Panc1 (cell line): ENCODE data around the gene ECI1. TPM values are rescaled to one million over a fixed set of nuclear protein-coding genes. Genes with fewer than 3 reads are reported as not detected.

Source experiments
- ATAC-seq: fragments of 200-7000 bp; cut with Tn5 transposase; 2 replicates; pipeline ENCODE4 v1.9.1; 2020; ENCODE audit warnings: mild to moderate bottlenecking, moderate library complexity
- BruUV-seq: library from RNA; stranded (reverse); fragments of 400-500 nt; replicated peaks from 2 replicates; lab custom pipeline; 2021; lab: Mats Ljungman, UMichigan
- CTCF ChIA-PET: fragments of 300-600 bp; sonication (Branson Sonifier 250); formaldehyde crosslinking; loops from one replicate; lab custom pipeline; 2022; ENCODE audit warnings: antibody characterized with exemption; lab: Charles Lee
- POLR2A ChIA-PET: fragments of 300-600 bp; sonication (Branson Sonifier 250); formaldehyde crosslinking; loops from one replicate; lab custom pipeline; 2022; ENCODE audit warnings: antibody characterized with exemption; lab: Charles Lee
- DNase-seq: peaks from one replicate; pipeline ENCODE4 v3.0.0-alpha.2; 2010; ENCODE audit warnings: low read depth, low spot score
- H3K27ac ChIP-seq: 2 replicates; pipeline ENCODE4 v1.5.1; 2011; ENCODE audit warnings: mild to moderate bottlenecking, low read length, inconsistent platforms
- H3K27me3 ChIP-seq: fragments of 200-500 bp; sonication (Bioruptor generic); 2 replicates; pipeline ENCODE4 v1.6.0; 2014; ENCODE audit warnings: low read length, inconsistent platforms; ENCODE audit not compliant: control insufficient read depth, insufficient read depth
- H3K36me3 ChIP-seq: fragments of 200-500 bp; sonication (Bioruptor generic); 2 replicates; pipeline ENCODE4 v1.5.1; 2014; ENCODE audit warnings: inconsistent platforms, mild to moderate bottlenecking, low read length, moderate library complexity; ENCODE audit not compliant: control insufficient read depth, insufficient read depth
- H3K4me1 ChIP-seq: 2 replicates; pipeline ENCODE4 v1.5.1; 2011; ENCODE audit warnings: inconsistent platforms, mild to moderate bottlenecking, low read length, moderate library complexity; ENCODE audit not compliant: control insufficient read depth, insufficient read depth
- H3K4me3 ChIP-seq, 2 experiments: 2 replicates each; pipeline ENCODE4 v1.5.1; 2011 to 2012; ENCODE audit warnings: low read depth in 2 of 2, low read length in 2 of 2, mild to moderate bottlenecking in 2 of 2, inconsistent platforms in 1 of 2, moderate library complexity in 1 of 2
- H3K9me3 ChIP-seq: fragments of 200-500 bp; sonication (Bioruptor generic); 2 replicates; pipeline ENCODE4 v1.5.1; 2014; ENCODE audit warnings: low read depth, mild to moderate bottlenecking, inconsistent platforms, low read length, moderate library complexity; ENCODE audit not compliant: control insufficient read depth, insufficient read depth
- CTCF ChIP-seq: fragments of 450-650 bp; IDR thresholded peaks from 2 replicates; pipeline ENCODE4 v1.5.1; 2017; ENCODE audit warnings: mild to moderate bottlenecking
- POLR2AphosphoS5 ChIP-seq: IDR thresholded peaks from 2 replicates; pipeline ENCODE4 v1.6.1; 2012; ENCODE audit warnings: mild to moderate bottlenecking, low read depth, low read length, moderate library complexity
- SIN3A ChIP-seq: IDR thresholded peaks from 2 replicates; pipeline ENCODE4 v1.6.1; 2012; ENCODE audit warnings: low read depth, mild to moderate bottlenecking, low read length, moderate library complexity, borderline replicate concordance; ENCODE audit not compliant: insufficient read depth
- TCF7L2 ChIP-seq: IDR thresholded peaks from 2 replicates; pipeline ENCODE4 v1.6.1; 2011; ENCODE audit warnings: mild to moderate bottlenecking, low read depth, low read length, inconsistent platforms
- in situ Hi-C: cut with HindIII; loops from 2 replicates; pipeline ENCODE4 v1.10.0; 2016; ENCODE audit warnings: low sequenced_read_pairs, low pct_unique_long_range_greater_than_20kb
- intact Hi-C: fragments of 100-400 bp; cut with micrococcal nuclease; formaldehyde crosslinking; loops from one replicate; pipeline ENCODE4 v1.10.0; 2022; ENCODE audit not compliant: unreplicated experiment
- total RNA-seq: library from RNA; stranded (reverse); gene quantifications from one replicate; pipeline ENCODE4 v1.2.1, GENCODE V29; 2021; ENCODE audit not compliant: unreplicated experiment
- TF ChIP-seq, protein P1 (sequence below), 2 experiments: IDR thresholded peaks; 2 replicates each; pipeline ENCODE4 v1.6.1; 2011 to 2012; ENCODE audit warnings: low read depth in 2 of 2, control low read depth in 1 of 2, low read length in 1 of 2, mild to moderate bottlenecking in 1 of 2, moderate library complexity in 1 of 2; ENCODE audit not compliant: insufficient read depth in 1 of 2

Gene ECI1
- total RNA-seq, 1 experiment from 2014 or later = 117 TPM

DNA sequence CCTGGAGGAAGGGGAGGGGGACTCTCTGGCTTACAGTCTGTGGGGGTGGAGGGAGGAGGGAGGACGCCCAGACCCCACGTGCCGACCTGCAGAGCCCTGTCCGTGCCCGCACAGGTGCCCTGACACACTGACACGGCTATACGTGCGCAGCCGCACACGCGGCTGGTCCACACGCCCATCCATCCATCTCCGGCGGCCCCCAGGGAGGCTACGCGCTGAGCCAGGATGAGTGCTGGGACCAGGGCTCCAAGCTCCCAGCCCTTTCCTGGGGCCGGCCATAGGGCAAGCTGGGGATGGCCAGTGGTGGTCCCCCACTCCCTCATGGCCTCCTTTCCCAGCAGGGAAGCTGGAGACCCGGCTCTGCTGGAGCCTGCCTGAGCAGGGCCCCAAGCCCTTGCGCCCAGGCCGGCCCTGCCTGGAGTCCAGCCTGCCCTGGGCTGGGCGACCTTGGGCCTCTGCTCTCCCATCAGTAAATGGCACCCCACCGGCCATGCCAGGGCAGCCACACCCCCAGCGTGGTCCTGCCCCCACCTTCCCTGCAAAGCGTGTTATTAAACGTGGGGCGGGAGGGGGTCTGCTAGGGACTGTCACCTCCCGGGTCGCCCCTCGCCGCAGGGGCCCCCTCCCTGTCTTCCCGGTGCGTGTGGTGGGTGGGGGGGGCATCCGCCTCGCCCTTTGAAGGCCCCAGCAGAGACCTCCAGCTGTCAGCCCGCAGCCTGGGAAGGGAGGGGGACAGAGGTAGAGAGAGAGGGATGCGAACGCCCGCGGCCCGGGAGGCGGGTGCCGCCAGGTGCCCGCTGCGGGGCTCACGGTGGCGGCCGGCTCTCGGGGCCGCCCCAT lies 55.8 kb downstream of the ECI1 start:
- H3K27ac ChIP-seq = no peak overlapping the region
- ChIA-PET CTCF (interaction anchor here (0.6 to 0.7 kb wide), 2 partner anchors 30 to 55 kb away, joined by 3 to 5 read pairs; no protein-coding TSS in a partner anchor), POLR2A (interaction anchor here (0.6 to 0.8 kb wide), 2 partner anchors 15 to 19 kb away, joined by 3 to 7 read pairs; no protein-coding TSS in a partner anchor)
- ATAC-seq (peak; percentile 52), DNase-seq (no peak)
- H3K4me1 ChIP-seq = no peaks in the 10 kb centered on the region; the same call in none of the 2 replicates
- H3K36me3 ChIP-seq = no peaks in the 10 kb centered on the region
- H3K9me3 ChIP-seq = no peaks in the 10 kb centered on the region
- TF ChIP-seq, protein P1, sequence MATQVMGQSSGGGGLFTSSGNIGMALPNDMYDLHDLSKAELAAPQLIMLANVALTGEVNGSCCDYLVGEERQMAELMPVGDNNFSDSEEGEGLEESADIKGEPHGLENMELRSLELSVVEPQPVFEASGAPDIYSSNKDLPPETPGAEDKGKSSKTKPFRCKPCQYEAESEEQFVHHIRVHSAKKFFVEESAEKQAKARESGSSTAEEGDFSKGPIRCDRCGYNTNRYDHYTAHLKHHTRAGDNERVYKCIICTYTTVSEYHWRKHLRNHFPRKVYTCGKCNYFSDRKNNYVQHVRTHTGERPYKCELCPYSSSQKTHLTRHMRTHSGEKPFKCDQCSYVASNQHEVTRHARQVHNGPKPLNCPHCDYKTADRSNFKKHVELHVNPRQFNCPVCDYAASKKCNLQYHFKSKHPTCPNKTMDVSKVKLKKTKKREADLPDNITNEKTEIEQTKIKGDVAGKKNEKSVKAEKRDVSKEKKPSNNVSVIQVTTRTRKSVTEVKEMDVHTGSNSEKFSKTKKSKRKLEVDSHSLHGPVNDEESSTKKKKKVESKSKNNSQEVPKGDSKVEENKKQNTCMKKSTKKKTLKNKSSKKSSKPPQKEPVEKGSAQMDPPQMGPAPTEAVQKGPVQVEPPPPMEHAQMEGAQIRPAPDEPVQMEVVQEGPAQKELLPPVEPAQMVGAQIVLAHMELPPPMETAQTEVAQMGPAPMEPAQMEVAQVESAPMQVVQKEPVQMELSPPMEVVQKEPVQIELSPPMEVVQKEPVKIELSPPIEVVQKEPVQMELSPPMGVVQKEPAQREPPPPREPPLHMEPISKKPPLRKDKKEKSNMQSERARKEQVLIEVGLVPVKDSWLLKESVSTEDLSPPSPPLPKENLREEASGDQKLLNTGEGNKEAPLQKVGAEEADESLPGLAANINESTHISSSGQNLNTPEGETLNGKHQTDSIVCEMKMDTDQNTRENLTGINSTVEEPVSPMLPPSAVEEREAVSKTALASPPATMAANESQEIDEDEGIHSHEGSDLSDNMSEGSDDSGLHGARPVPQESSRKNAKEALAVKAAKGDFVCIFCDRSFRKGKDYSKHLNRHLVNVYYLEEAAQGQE (IDR thresholded peaks at IDR 0.05; ENCODE audit: insufficient read depth in 1 of 2, low read depth in 2 of 2, low read length in 1 of 2) = no peak
- TF ChIP-seq TCF7L2 (no peak), CTCF (no peak)
- intact Hi-C loops (no loop called here), in situ Hi-C loops (no loop called here)
- H3K4me3 ChIP-seq = peak overlapping the region; percentile 30 to 33; a peak in 3 of 4 replicates
- no TSS peak for BruUV-seq
- no peaks in the 10 kb centered on the region for H3K27me3 ChIP-seq

- CTCF ChIA-PET = interaction anchor here (0.6 to 0.7 kb wide), 3 partner anchors 31 to 350 kb away, joined by 3 to 5 read pairs (median 3); no protein-coding TSS in a partner anchor
- intact Hi-C loops = no loop called here
- H3K4me3 ChIP-seq = peak overlapping the region in 1 of 2 experiments; percentile 30; a peak in 1 of 4 replicates
Measured at GRCh38 chr16:2194852-2195321, 56.5 kb downstream of the ECI1 start.

More at GRCh38 chr16:2194852-2195321, 56.5 kb downstream of the ECI1 start:
- Histone ChIP-seq H3K4me1 (peaks cover 5% of the 10 kb centered on the region), H3K27ac (no peak overlapping the region), H3K36me3 (no peaks in the 10 kb centered on the region), H3K27me3 (no peaks in the 10 kb centered on the region), H3K9me3 (no peaks in the 10 kb centered on the region)
- in situ Hi-C loops = no loop called here
- TF ChIP-seq SIN3A = no peak
- TF ChIP-seq, protein P1 (IDR thresholded peaks at IDR 0.05; ENCODE audit: insufficient read depth in 1 of 2, low read depth in 2 of 2, low read length in 1 of 2) = no peak
- no peak; the same call in 1 of the 2 replicates for TF ChIP-seq CTCF
- no peak for TF ChIP-seq POLR2AphosphoS5
- no peak for TF ChIP-seq TCF7L2
- peak; percentile 82 for ATAC-seq
- peak; percentile 35 for DNase-seq
- no TSS peak for BruUV-seq
- POLR2A ChIA-PET = interaction anchor here (0.8 kb wide), 1 partner anchor 20 kb away, joined by 3 read pairs; no protein-coding TSS in a partner anchor
